ENCODE data around the gene NUDT15.
A peak's percentile ranks its signal among the peaks of the same experiment; 100 is the strongest.

The NUDT15 gene

GRCh38 chr13:48037346-48038173 is at the start of gene NUDT15:
Gene NUDT15, plus strand, starts transcription at chr13:48037726. Its CDS starts 21 bp downstream, at chr13:48037747.
- H3K27ac ChIP-seq, result peak within 1 kb of the TSS; percentile 91
- H3K9me3 ChIP-seq (ENCODE audit: severe bottlenecking), result no peaks in the 10 kb centered on the region
- no peaks in the 10 kb centered on the region for H3K36me3 ChIP-seq
- no peaks in the 10 kb centered on the region for H3K27me3 ChIP-seq (ENCODE audit: insufficient read depth, low read depth, severe bottlenecking)
- peak within 1 kb of the TSS; percentile 73 for H3K4me3 ChIP-seq (ENCODE audit: low read depth, low read length)
- peak; percentile 87 for DNase-seq
- TF ChIP-seq, protein P1, sequence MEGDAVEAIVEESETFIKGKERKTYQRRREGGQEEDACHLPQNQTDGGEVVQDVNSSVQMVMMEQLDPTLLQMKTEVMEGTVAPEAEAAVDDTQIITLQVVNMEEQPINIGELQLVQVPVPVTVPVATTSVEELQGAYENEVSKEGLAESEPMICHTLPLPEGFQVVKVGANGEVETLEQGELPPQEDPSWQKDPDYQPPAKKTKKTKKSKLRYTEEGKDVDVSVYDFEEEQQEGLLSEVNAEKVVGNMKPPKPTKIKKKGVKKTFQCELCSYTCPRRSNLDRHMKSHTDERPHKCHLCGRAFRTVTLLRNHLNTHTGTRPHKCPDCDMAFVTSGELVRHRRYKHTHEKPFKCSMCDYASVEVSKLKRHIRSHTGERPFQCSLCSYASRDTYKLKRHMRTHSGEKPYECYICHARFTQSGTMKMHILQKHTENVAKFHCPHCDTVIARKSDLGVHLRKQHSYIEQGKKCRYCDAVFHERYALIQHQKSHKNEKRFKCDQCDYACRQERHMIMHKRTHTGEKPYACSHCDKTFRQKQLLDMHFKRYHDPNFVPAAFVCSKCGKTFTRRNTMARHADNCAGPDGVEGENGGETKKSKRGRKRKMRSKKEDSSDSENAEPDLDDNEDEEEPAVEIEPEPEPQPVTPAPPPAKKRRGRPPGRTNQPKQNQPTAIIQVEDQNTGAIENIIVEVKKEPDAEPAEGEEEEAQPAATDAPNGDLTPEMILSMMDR (IDR thresholded peaks at IDR 0.05; ENCODE audit: low read depth, low read length), result peak; percentile 94

DNA sequence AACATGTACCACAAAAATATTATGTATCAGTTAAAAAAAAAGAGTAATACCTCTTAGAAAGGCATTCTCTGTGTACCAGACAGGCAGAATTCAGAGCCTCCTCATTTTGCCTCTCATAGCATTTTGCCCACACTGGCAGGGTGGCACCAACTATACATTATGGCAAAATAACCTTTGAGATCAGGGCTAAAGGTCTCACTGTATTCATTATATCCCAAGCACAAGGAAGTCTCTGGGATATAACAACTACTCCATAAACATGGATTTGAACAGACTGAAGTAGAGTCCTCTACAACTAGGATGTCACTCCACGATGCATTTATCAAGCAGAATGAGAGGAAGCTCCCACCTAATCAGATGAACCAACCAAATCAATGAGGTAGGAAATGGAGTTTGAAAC is 47.1 kb upstream of the NUDT15 start:
- no peak overlapping the region for H3K4me3 ChIP-seq (ENCODE audit: low read depth, low read length)
- H3K27me3 ChIP-seq (ENCODE audit: insufficient read depth, low read depth, severe bottlenecking), result no peaks in the 10 kb centered on the region
- no peak for DNase-seq
- H3K27ac ChIP-seq, result no peak overlapping the region
- TF ChIP-seq, protein P1 (IDR thresholded peaks at IDR 0.05; ENCODE audit: low read depth, low read length), result no peak
- no peaks in the 10 kb centered on the region; the same call in 1 of the 2 replicates for H3K36me3 ChIP-seq
- no peaks in the 10 kb centered on the region for H3K9me3 ChIP-seq (ENCODE audit: severe bottlenecking)

DNA sequence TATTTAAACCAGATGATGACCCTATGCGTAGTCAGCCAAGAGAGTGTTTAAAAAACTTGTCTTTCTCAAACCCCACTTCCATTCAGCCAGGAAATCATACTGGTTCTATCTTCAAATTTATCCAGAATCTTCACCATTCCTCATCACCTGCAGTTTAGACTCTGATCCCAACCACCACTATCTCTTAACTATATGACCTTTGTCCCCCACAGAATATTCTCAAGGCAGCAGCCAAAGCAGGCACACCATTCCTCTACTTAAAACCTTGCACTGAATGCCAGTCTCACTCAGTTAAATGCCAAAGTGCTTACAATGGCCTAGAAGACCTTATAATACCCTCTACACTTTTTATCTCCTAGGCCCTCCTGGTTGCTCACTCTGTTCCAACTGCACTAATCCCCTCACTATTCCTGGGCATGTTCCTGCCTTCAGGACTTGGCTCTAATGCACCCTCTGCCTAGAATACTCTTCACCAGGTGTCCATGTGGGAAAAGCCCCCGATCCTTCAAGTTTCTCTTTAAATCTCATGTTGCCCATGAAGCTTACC is 46.5 kb upstream of the NUDT15 start:
- Histone ChIP-seq H3K9me3 (ENCODE audit: severe bottlenecking) (no peaks in the 10 kb centered on the region), H3K36me3 (no peaks in the 10 kb centered on the region; the same call in 1 of the 2 replicates), H3K4me3 (ENCODE audit: low read depth, low read length) (no peak overlapping the region), H3K27ac (no peak overlapping the region), H3K27me3 (ENCODE audit: insufficient read depth, low read depth, severe bottlenecking) (no peaks in the 10 kb centered on the region)
- no peak for DNase-seq
- TF ChIP-seq, protein P1 (IDR thresholded peaks at IDR 0.05; ENCODE audit: low read depth, low read length), result no peak

DNA sequence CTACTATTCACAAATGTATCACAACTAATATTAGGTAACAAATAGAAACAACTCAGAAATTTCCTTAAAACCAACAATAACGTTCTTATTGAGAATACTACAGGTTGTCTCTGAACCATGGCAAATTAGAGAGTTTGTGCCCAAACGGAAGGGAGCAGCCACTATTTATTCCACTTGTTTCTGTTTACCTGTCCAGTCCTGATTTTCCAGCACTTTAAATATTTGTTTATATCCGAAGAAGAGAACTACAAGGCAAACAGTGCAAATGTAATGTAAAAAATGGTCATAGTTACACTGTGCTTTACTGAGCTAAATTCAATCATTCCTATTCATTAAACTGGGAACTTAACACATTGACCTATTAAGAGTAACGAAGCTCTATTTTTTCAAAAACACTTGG is 45.7 kb upstream of the NUDT15 start:
- DNase-seq, result no peak
- Histone ChIP-seq H3K4me3 (ENCODE audit: low read depth, low read length) (no peak overlapping the region), H3K27ac (no peak overlapping the region), H3K27me3 (ENCODE audit: insufficient read depth, low read depth, severe bottlenecking) (no peaks in the 10 kb centered on the region), H3K9me3 (ENCODE audit: severe bottlenecking) (no peaks in the 10 kb centered on the region), H3K36me3 (no peaks in the 10 kb centered on the region; the same call in 1 of the 2 replicates)
- TF ChIP-seq, protein P1 (IDR thresholded peaks at IDR 0.05; ENCODE audit: low read depth, low read length), result no peak

GRCh38 chr13:47997384-47997783 is 40.1 kb upstream of the NUDT15 start:
- TF ChIP-seq, protein P1 (IDR thresholded peaks at IDR 0.05; ENCODE audit: low read depth, low read length), result no peak
- no peaks in the 10 kb centered on the region for H3K9me3 ChIP-seq (ENCODE audit: severe bottlenecking)
- DNase-seq, result no peak
- H3K4me3 ChIP-seq (ENCODE audit: low read depth, low read length), result no peak overlapping the region
- H3K27ac ChIP-seq, result no peak overlapping the region
- no peaks in the 10 kb centered on the region for H3K36me3 ChIP-seq
- no peaks in the 10 kb centered on the region for H3K27me3 ChIP-seq (ENCODE audit: insufficient read depth, low read depth, severe bottlenecking)
